Activated CD4-positive, alpha-beta memory T cell treated with anti-CD3 and anti-CD28 coated beads for 36 hours (primary cell): Measurements from ENCODE around the gene PLA2G4D. TPM values are rescaled to one million over a fixed set of nuclear protein-coding genes. Genes with fewer than 3 reads are reported as not detected.

Experiments used
- CTCF ChIA-PET: fragments of 350-600 bp; sonication (Branson Sonifier 250); formaldehyde crosslinking; loops from one replicate; lab custom pipeline; 2021; ENCODE audit warnings: antibody characterized with exemption, inconsistent platforms; lab: Charles Lee
- POLR2A ChIA-PET: fragments of 350-600 bp; sonication (Branson Sonifier 250); formaldehyde crosslinking; loops from one replicate; lab custom pipeline; 2021; ENCODE audit warnings: antibody characterized with exemption; lab: Charles Lee
- DNase-seq: peaks from one replicate; pipeline ENCODE4 v3.0.0-alpha.2; 2020
- H3K27ac Mint-ChIP-seq: one replicate; pipeline ENCODE4 v1.8.0; 2021; ENCODE audit warnings: mixed read lengths
- H3K27me3 Mint-ChIP-seq: one replicate; pipeline ENCODE4 v1.8.0; 2021; ENCODE audit warnings: mixed read lengths
- H3K36me3 Mint-ChIP-seq: one replicate; pipeline ENCODE4 v1.8.0; 2021; ENCODE audit warnings: mixed read lengths
- H3K4me1 Mint-ChIP-seq: one replicate; pipeline ENCODE4 v1.8.0; 2021; ENCODE audit warnings: low read depth, mixed read lengths
- H3K4me3 Mint-ChIP-seq: one replicate; pipeline ENCODE4 v1.8.0; 2021; ENCODE audit warnings: mild to moderate bottlenecking, mixed read lengths
- H3K9me3 Mint-ChIP-seq: one replicate; pipeline ENCODE4 v1.8.0; 2021; ENCODE audit warnings: mixed read lengths
- intact Hi-C: fragments of 100-400 bp; cut with micrococcal nuclease; formaldehyde crosslinking; loops from one replicate; pipeline ENCODE4 v1.15.1; 2023
- total RNA-seq, 2 experiments: library from RNA; stranded (reverse); gene quantifications; one replicate each; pipeline ENCODE4 v1.2.3, GENCODE V29; 2021

The PLA2G4D gene
- total RNA-seq, 2 experiments from 2014 or later, result not detected

- Mint-ChIP-seq H3K36me3 (no peaks in the 10 kb centered on the region), H3K27me3 (peaks cover 3% of the 10 kb centered on the region), H3K4me1 (no peaks in the 10 kb centered on the region), H3K9me3 (no peaks in the 10 kb centered on the region), H3K27ac (no peak overlapping the region), H3K4me3 (no peak overlapping the region)
- no peak for DNase-seq
- CTCF ChIA-PET, result interaction anchor here (0.6 to 3.8 kb wide), 14 partner anchors 9 to 358 kb away, joined by 3 to 21 read pairs (median 3); no protein-coding TSS in a partner anchor
- POLR2A ChIA-PET, result interaction anchor here (1.2 kb wide), 1 partner anchor 68 kb away, joined by 3 read pairs; no protein-coding TSS in a partner anchor
- intact Hi-C loops, result no loop called here
Observed at GRCh38 chr15:42135351-42135750, 41.0 kb upstream of the PLA2G4D start.

GRCh38 chr15:42134617-42135245, 40.4 kb upstream of the PLA2G4D start:
- no peak for DNase-seq
- intact Hi-C loops, result loop anchor here (5.0 kb wide), 1 partner anchor 52 kb away; no protein-coding TSS in a partner anchor
- no peaks in the 10 kb centered on the region for H3K9me3 Mint-ChIP-seq
- H3K27ac Mint-ChIP-seq, result no peak overlapping the region
- H3K36me3 Mint-ChIP-seq, result no peaks in the 10 kb centered on the region
- H3K27me3 Mint-ChIP-seq, result peaks cover 3% of the 10 kb centered on the region
- H3K4me3 Mint-ChIP-seq, result no peak overlapping the region
- CTCF ChIA-PET, result interaction anchor here (0.6 to 3.8 kb wide), 18 partner anchors 9 to 357 kb away, joined by 3 to 21 read pairs (median 3); no protein-coding TSS in a partner anchor
- POLR2A ChIA-PET, result interaction anchor here (1.2 kb wide), 1 partner anchor 68 kb away, joined by 3 read pairs; no protein-coding TSS in a partner anchor
- no peaks in the 10 kb centered on the region for H3K4me1 Mint-ChIP-seq

GRCh38 chr15:42133886-42134502, 39.6 kb upstream of the PLA2G4D start:
- no peaks in the 10 kb centered on the region for H3K36me3 Mint-ChIP-seq
- peak; percentile 79 for DNase-seq
- H3K4me3 Mint-ChIP-seq, result no peak overlapping the region
- intact Hi-C loops, result loop anchor here (5.0 kb wide), 1 partner anchor 52 kb away; no protein-coding TSS in a partner anchor
- no peaks in the 10 kb centered on the region for H3K4me1 Mint-ChIP-seq
- CTCF ChIA-PET, result interaction anchor here (0.7 to 3.8 kb wide), 16 partner anchors 8 to 144 kb away, joined by 3 to 21 read pairs (median 4); partner anchors contain the start of gene PLA2G4D
- H3K9me3 Mint-ChIP-seq, result no peaks in the 10 kb centered on the region
- POLR2A ChIA-PET, result interaction anchor here (1.2 kb wide), 1 partner anchor 67 kb away, joined by 3 read pairs; no protein-coding TSS in a partner anchor
- H3K27ac Mint-ChIP-seq, result no peak overlapping the region
- H3K27me3 Mint-ChIP-seq, result peaks cover 7% of the 10 kb centered on the region

GRCh38 chr15:42133356-42133755, 39.0 kb upstream of the PLA2G4D start:
- POLR2A ChIA-PET, result no interaction called here
- H3K27me3 Mint-ChIP-seq, result peaks cover 7% of the 10 kb centered on the region
- CTCF ChIA-PET, result interaction anchor here (0.7 to 3.8 kb wide), 11 partner anchors 22 to 143 kb away, joined by 3 to 21 read pairs (median 4); partner anchors contain the start of gene PLA2G4D
- H3K36me3 Mint-ChIP-seq, result no peaks in the 10 kb centered on the region
- intact Hi-C loops, result loop anchor here (5.0 kb wide), 1 partner anchor 51 kb away; no protein-coding TSS in a partner anchor
- H3K9me3 Mint-ChIP-seq, result no peaks in the 10 kb centered on the region
- H3K4me3 Mint-ChIP-seq, result no peak overlapping the region
- no peaks in the 10 kb centered on the region for H3K4me1 Mint-ChIP-seq
- DNase-seq, result no peak
- H3K27ac Mint-ChIP-seq, result no peak overlapping the region

- Mint-ChIP-seq H3K4me1 (no peaks in the 10 kb centered on the region), H3K36me3 (no peaks in the 10 kb centered on the region), H3K9me3 (no peaks in the 10 kb centered on the region), H3K27me3 (peaks cover 9% of the 10 kb centered on the region), H3K4me3 (no peak overlapping the region), H3K27ac (no peak overlapping the region)
- ChIA-PET CTCF (interaction anchor here (0.6 to 2.2 kb wide), 4 partner anchors 14 to 77 kb away, joined by 3 to 5 read pairs (median 4); no protein-coding TSS in a partner anchor), POLR2A (no interaction called here)
- intact Hi-C loops, result loop anchor here (5.0 kb wide), 1 partner anchor 50 kb away; no protein-coding TSS in a partner anchor
- DNase-seq, result peak; percentile 7
Observed at GRCh38 chr15:42131826-42132806, 37.8 kb upstream of the PLA2G4D start.

GRCh38 chr15:42131006-42131405, 36.6 kb upstream of the PLA2G4D start:
- peak; percentile 3 for DNase-seq
- no peaks in the 10 kb centered on the region for H3K4me1 Mint-ChIP-seq
- no peaks in the 10 kb centered on the region for H3K9me3 Mint-ChIP-seq
- peaks cover 7% of the 10 kb centered on the region for H3K27me3 Mint-ChIP-seq
- intact Hi-C loops, result loop anchor here (5.0 kb wide), 1 partner anchor 49 kb away; no protein-coding TSS in a partner anchor
- CTCF ChIA-PET, result interaction anchor here (0.6 to 2.2 kb wide), 4 partner anchors 8 to 76 kb away, joined by 3 to 6 read pairs (median 4); no protein-coding TSS in a partner anchor
- no peak overlapping the region for H3K27ac Mint-ChIP-seq
- no peak overlapping the region for H3K4me3 Mint-ChIP-seq
- H3K36me3 Mint-ChIP-seq, result no peaks in the 10 kb centered on the region
- POLR2A ChIA-PET, result no interaction called here

GRCh38 chr15:42130246-42130986, 36.1 kb upstream of the PLA2G4D start:
- POLR2A ChIA-PET, result no interaction called here
- no peaks in the 10 kb centered on the region for H3K36me3 Mint-ChIP-seq
- no peak overlapping the region for H3K27ac Mint-ChIP-seq

GRCh38 chr15:42129364-42129763, 35.0 kb upstream of the PLA2G4D start:
- Mint-ChIP-seq H3K27ac (no peak overlapping the region), H3K4me3 (no peak overlapping the region), H3K9me3 (no peaks in the 10 kb centered on the region), H3K27me3 (peaks cover 7% of the 10 kb centered on the region), H3K36me3 (no peaks in the 10 kb centered on the region), H3K4me1 (no peaks in the 10 kb centered on the region)
- ChIA-PET CTCF (no interaction called here), POLR2A (no interaction called here)
- intact Hi-C loops, result no loop called here
- DNase-seq, result no peak

More at GRCh38 chr15:42130246-42130986, 36.1 kb upstream of the PLA2G4D start:
- CTCF ChIA-PET, result interaction anchor here (0.6 to 2.2 kb wide), 5 partner anchors 9 to 75 kb away, joined by 3 to 6 read pairs (median 3); no protein-coding TSS in a partner anchor
- DNase-seq, result peak; percentile 4
- H3K27me3 Mint-ChIP-seq, result peaks cover 7% of the 10 kb centered on the region
- no peaks in the 10 kb centered on the region for H3K9me3 Mint-ChIP-seq
- no peak overlapping the region for H3K4me3 Mint-ChIP-seq
- intact Hi-C loops, result loop anchor here (5.0 kb wide), 1 partner anchor 48 kb away; no protein-coding TSS in a partner anchor
- H3K4me1 Mint-ChIP-seq, result no peaks in the 10 kb centered on the region

- H3K27me3 Mint-ChIP-seq, result peaks cover 7% of the 10 kb centered on the region
- H3K4me3 Mint-ChIP-seq, result no peak overlapping the region
- no peak for DNase-seq
- CTCF ChIA-PET, result interaction anchor here (1.2 kb wide), 1 partner anchor 9 kb away, joined by 3 read pairs; no protein-coding TSS in a partner anchor
- intact Hi-C loops, result no loop called here
- no peaks in the 10 kb centered on the region for H3K9me3 Mint-ChIP-seq
- POLR2A ChIA-PET, result no interaction called here
- H3K4me1 Mint-ChIP-seq, result no peaks in the 10 kb centered on the region
- no peak overlapping the region for H3K27ac Mint-ChIP-seq
- no peaks in the 10 kb centered on the region for H3K36me3 Mint-ChIP-seq
Observed at GRCh38 chr15:42128476-42128875, 34.1 kb upstream of the PLA2G4D start.

- H3K27me3 Mint-ChIP-seq, result peaks cover 5% of the 10 kb centered on the region
- H3K27ac Mint-ChIP-seq, result no peak overlapping the region
- intact Hi-C loops, result no loop called here
- no peaks in the 10 kb centered on the region for H3K36me3 Mint-ChIP-seq
- H3K4me3 Mint-ChIP-seq, result no peak overlapping the region
- ChIA-PET CTCF (no interaction called here), POLR2A (no interaction called here)
- no peak for DNase-seq
- H3K4me1 Mint-ChIP-seq, result peaks cover 2% of the 10 kb centered on the region
- no peaks in the 10 kb centered on the region for H3K9me3 Mint-ChIP-seq
Observed at GRCh38 chr15:42123546-42123945, 29.2 kb upstream of the PLA2G4D start.
